HEK293T (cell line): ENCODE measurements around the gene CALCR.

Source experiments
- CTCF ChIA-PET: fragments of 350-600 bp; formaldehyde crosslinking; extraction: SDS; loops from one replicate; lab custom pipeline; 2021; ENCODE audit warnings: antibody characterized with exemption, inconsistent platforms; lab: Yijun Ruan, JAX
- POLR2A ChIA-PET: fragments of 350-600 bp; formaldehyde crosslinking; extraction: SDS; loops from one replicate; lab custom pipeline; 2020; ENCODE audit warnings: antibody characterized with exemption, inconsistent platforms; lab: Yijun Ruan, JAX
- DNase-seq: peaks from one replicate; pipeline ENCODE4 v3.0.0; 2012; ENCODE audit warnings: mixed read lengths; ENCODE audit errors: extremely low spot score
- ARNT ChIP-seq: fragments of 450-650 bp; IDR thresholded peaks from 2 replicates; pipeline ENCODE4 v1.6.1; 2017; ENCODE audit warnings: mild to moderate bottlenecking
- BHLHE40 ChIP-seq: fragments of 450-650 bp; IDR thresholded peaks from 2 replicates; pipeline ENCODE4 v1.6.1; 2016; ENCODE audit warnings: mild to moderate bottlenecking, moderate library complexity, borderline replicate concordance
- CTBP1 ChIP-seq: fragments of 450-650 bp; IDR thresholded peaks from 2 replicates; pipeline ENCODE4 v1.6.1; 2016; ENCODE audit warnings: borderline replicate concordance
- ELF4 ChIP-seq: fragments of 450-650 bp; IDR thresholded peaks from 2 replicates; pipeline ENCODE4 v1.6.1; 2017; ENCODE audit warnings: antibody characterized with exemption
- FOXA1 ChIP-seq: fragments of 450-650 bp; IDR thresholded peaks from 2 replicates; pipeline ENCODE4 v1.6.1; 2016; ENCODE audit warnings: mild to moderate bottlenecking
- FOXK2 ChIP-seq: fragments of 450-650 bp; IDR thresholded peaks from 2 replicates; pipeline ENCODE4 v1.6.1; 2016; ENCODE audit warnings: mild to moderate bottlenecking
- FOXM1 ChIP-seq: fragments of 450-650 bp; IDR thresholded peaks from 2 replicates; pipeline ENCODE4 v1.6.1; 2017; ENCODE audit warnings: mild to moderate bottlenecking, borderline replicate concordance
- HDGF ChIP-seq: fragments of 450-650 bp; IDR thresholded peaks from 2 replicates; pipeline ENCODE4 v1.6.1; 2017; ENCODE audit warnings: antibody characterized with exemption, borderline replicate concordance
- L3MBTL2 ChIP-seq: fragments of 450-650 bp; conservative IDR thresholded peaks from 2 replicates; pipeline ENCODE4 v1.6.1; 2016; ENCODE audit warnings: mild to moderate bottlenecking
- LEF1 ChIP-seq: fragments of 450-650 bp; IDR thresholded peaks from 2 replicates; pipeline ENCODE4 v1.6.1; 2017; ENCODE audit warnings: mild to moderate bottlenecking, borderline replicate concordance
- NFRKB ChIP-seq: fragments of 450-650 bp; IDR thresholded peaks from 2 replicates; pipeline ENCODE4 v1.6.1; 2016; ENCODE audit warnings: mild to moderate bottlenecking, moderate library complexity
- PKNOX1 ChIP-seq: fragments of 450-650 bp; IDR thresholded peaks from 2 replicates; pipeline ENCODE4 v1.6.1; 2016
- SP1 ChIP-seq: fragments of 450-650 bp; IDR thresholded peaks from 2 replicates; pipeline ENCODE4 v1.6.1; 2017
- SUZ12 ChIP-seq: fragments of 450-650 bp; IDR thresholded peaks from 2 replicates; pipeline ENCODE4 v1.6.1; 2016; ENCODE audit warnings: mild to moderate bottlenecking
- TARDBP ChIP-seq: fragments of 450-650 bp; IDR thresholded peaks from 2 replicates; pipeline ENCODE4 v1.6.1; 2016
- ZNF384 ChIP-seq: fragments of 450-650 bp; IDR thresholded peaks from 2 replicates; pipeline ENCODE4 v1.6.1; 2016

CALCR gene

DNA sequence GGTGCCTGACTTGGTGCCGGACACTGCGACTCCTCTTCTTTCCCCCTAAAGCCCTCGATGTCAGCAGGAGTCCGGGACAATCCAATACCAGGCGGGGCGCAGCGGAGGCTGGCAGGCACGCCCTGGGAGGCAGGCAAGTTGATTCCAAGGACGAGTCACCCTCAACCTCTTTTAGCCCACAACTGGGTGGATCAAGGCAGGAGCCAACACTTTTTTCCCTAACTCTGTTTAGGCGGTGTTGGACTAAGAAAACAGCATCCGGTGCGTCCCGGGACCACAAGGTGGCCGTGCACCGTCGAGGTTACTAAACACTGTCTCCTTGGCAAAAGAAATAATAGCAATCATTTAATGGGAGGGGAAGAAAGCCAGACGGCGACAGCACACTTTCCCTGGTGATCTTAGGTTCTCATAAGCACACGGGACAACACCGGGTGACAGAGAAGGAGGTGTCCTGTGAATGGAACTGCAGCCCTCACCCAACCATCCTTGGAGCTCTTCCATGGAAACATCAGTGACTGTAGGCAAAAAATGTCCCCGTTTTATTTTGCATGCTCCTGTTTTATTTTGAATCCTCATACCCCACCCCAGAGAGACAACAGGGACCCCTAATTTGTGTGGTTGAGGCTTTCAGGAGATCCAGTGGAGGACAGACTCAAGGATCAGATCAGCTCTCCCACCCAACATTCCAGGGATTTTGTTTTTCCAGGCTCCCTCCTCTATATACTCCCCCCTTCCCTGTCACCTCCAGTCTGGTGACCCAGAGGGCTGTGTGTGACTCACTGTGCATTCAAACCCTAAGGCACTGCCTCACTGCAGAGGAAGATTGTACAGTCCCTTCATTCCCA is 1.3 kb upstream of the CALCR start:
- TF ChIP-seq SP1, result no peak
- TF ChIP-seq ARNT, result no peak
- no peak for TF ChIP-seq L3MBTL2
- no peak for TF ChIP-seq HDGF
- TF ChIP-seq PKNOX1, result no peak
- no peak for TF ChIP-seq ELF4
- no peak for TF ChIP-seq BHLHE40
- TF ChIP-seq TARDBP, result no peak
- TF ChIP-seq ZNF384, result no peak
- no peak for TF ChIP-seq FOXM1
- TF ChIP-seq SUZ12, result no peak
- no peak for TF ChIP-seq LEF1
- no peak for TF ChIP-seq FOXA1
- TF ChIP-seq FOXK2, result no peak
- no peak for TF ChIP-seq CTBP1
- POLR2A ChIA-PET, result no interaction called here
- peak; percentile 20 for DNase-seq
- CTCF ChIA-PET, result no interaction called here

GRCh38 chr7:93574269-93574645 is 267 bp downstream of the CALCR start:
- CTCF ChIA-PET, result interaction anchor here (0.7 kb wide), 1 partner anchor 282 kb away, joined by 3 read pairs; no protein-coding TSS in a partner anchor

DNA sequence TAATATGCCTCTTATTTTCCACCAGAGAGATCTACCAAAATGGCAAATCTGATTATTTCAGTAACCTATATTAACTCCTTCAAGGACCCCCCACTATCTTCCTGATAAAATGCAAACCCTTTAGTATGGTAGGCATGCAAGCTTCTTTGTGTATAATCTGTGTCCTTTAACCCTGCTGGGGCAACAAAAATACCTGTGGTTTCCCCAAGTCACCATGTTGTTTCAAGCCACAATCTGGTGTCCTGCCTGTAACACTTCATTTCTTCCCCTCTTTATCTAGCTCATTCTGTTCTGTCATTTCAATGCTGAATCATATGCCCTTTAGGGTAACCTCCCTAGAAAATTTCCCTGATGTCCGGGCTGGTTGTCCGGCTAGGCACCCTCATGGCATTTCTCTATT is 5.3 kb downstream of the CALCR start:
- CTCF ChIA-PET, result no interaction called here
- no peak for TF ChIP-seq ARNT
- TF ChIP-seq ELF4, result no peak
- TF ChIP-seq HDGF, result no peak
- TF ChIP-seq CTBP1, result no peak
- TF ChIP-seq L3MBTL2, result no peak
- POLR2A ChIA-PET, result no interaction called here
- no peak for DNase-seq

More at GRCh38 chr7:93574269-93574645, 267 bp downstream of the CALCR start:
- TF ChIP-seq SP1 (no peak), SUZ12 (no peak), FOXM1 (no peak), HDGF (no peak), PKNOX1 (no peak), NFRKB (no peak), L3MBTL2 (no peak), CTBP1 (no peak), ELF4 (no peak), BHLHE40 (no peak), TARDBP (no peak)
- POLR2A ChIA-PET, result no interaction called here
- peak; percentile 8 for DNase-seq

DNA sequence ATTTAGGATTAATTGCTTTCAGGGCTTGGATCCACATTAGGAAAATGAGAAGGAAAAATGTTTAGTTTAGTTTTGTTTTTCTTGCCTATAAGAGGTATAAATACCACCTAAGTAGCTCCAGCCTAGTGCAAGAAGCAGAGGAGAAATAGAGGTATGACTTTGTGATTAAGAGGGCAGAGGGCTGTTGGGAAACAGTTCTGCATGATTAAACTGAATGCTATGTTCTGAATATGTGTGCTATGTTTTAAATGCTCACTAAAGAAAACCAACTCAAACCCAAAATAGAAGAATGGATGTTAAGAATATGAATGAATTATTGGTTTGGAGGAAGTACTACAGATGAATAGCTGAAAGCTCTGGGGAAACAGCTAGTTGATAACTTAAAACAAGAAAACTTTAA is 7.6 kb downstream of the CALCR start:
- ChIA-PET POLR2A (no interaction called here), CTCF (no interaction called here)
- DNase-seq, result no peak
- TF ChIP-seq TARDBP (no peak), HDGF (no peak), FOXK2 (no peak), L3MBTL2 (no peak), BHLHE40 (no peak), ARNT (no peak), CTBP1 (no peak), LEF1 (no peak), SP1 (no peak), FOXM1 (no peak), SUZ12 (no peak), ZNF384 (no peak), PKNOX1 (no peak), NFRKB (no peak), ELF4 (no peak)

- ChIA-PET POLR2A (no interaction called here), CTCF (no interaction called here)
- no peak for TF ChIP-seq L3MBTL2
- TF ChIP-seq CTBP1, result no peak
- no peak for TF ChIP-seq FOXK2
- TF ChIP-seq FOXM1, result no peak
- no peak for TF ChIP-seq HDGF
- no peak for TF ChIP-seq BHLHE40
- no peak for TF ChIP-seq ELF4
- TF ChIP-seq LEF1, result no peak
- no peak for TF ChIP-seq ARNT
- DNase-seq, result no peak
Observed at GRCh38 chr7:93563584-93563983, 10.9 kb downstream of the CALCR start.

- no peak for TF ChIP-seq ELF4
- no peak for TF ChIP-seq ZNF384
- TF ChIP-seq NFRKB, result no peak
- ChIA-PET POLR2A (no interaction called here), CTCF (no interaction called here)
- no peak for DNase-seq
Observed at GRCh38 chr7:93562936-93563335, 11.6 kb downstream of the CALCR start.

GRCh38 chr7:93562106-93562505 is 12.4 kb downstream of the CALCR start:
- POLR2A ChIA-PET, result no interaction called here
- CTCF ChIA-PET, result interaction anchor here (0.5 to 0.7 kb wide), 2 partner anchors 10 to 11 kb away, joined by 3 read pairs; no protein-coding TSS in a partner anchor
- no peak for TF ChIP-seq L3MBTL2
- no peak for TF ChIP-seq SUZ12
- TF ChIP-seq FOXM1, result no peak
- TF ChIP-seq SP1, result no peak
- no peak for TF ChIP-seq LEF1
- no peak for TF ChIP-seq BHLHE40
- no peak for TF ChIP-seq ARNT
- TF ChIP-seq TARDBP, result no peak
- no peak for TF ChIP-seq ZNF384
- TF ChIP-seq CTBP1, result no peak
- TF ChIP-seq ELF4, result no peak
- no peak for TF ChIP-seq PKNOX1
- TF ChIP-seq HDGF, result no peak
- no peak for TF ChIP-seq FOXA1
- TF ChIP-seq FOXK2, result no peak
- no peak for TF ChIP-seq NFRKB
- DNase-seq, result no peak
